ENCODE results near the gene TAS2R3. TPM values are rescaled to one million over a fixed set of nuclear protein-coding genes. Genes with fewer than 3 reads are reported as not detected.
A peak's percentile ranks its signal among the peaks of the same experiment; 100 is the strongest.

The TAS2R3 gene, protein sequence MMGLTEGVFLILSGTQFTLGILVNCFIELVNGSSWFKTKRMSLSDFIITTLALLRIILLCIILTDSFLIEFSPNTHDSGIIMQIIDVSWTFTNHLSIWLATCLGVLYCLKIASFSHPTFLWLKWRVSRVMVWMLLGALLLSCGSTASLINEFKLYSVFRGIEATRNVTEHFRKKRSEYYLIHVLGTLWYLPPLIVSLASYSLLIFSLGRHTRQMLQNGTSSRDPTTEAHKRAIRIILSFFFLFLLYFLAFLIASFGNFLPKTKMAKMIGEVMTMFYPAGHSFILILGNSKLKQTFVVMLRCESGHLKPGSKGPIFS
- 2.7 and 3.1 TPM in 2 replicates for total RNA-seq (2022)
- percentile 84 among the genes with signal in this experiment for Bru-seq, nascent RNA
- percentile 97 among the genes with signal in this experiment for BruChase-seq, experiment 1, labeled RNA remaining after a 6-hour chase
- BruChase-seq, experiment 2, labeled RNA remaining after a 2-hour chase = percentile 97 among the genes with signal in this experiment
- long read RNA-seq = 0 reads

DNA sequence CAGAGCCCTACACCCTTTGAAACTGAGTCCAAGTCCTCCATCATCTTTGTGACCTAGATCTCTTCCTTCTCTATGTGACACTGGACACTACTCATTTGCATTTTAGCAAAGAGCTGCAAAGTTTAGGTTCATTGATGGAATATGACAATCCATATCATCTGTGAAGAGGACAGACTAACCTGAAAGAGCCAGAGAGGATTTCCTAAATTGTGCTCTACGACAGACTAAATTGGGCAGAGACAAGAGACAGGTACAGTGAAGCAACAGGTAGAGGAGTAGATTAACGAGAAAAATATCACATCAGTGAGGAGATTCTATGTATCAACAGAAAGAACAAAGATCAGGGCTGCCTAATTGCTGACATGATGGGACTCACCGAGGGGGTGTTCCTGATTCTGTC lies at the start of gene TAS2R3:
TAS2R3 (plus strand) TSS at position 301 of the 400 bp plus-strand sequence; CDS start at position 363, 62 bp downstream.
- Mint-ChIP-seq H3K36me3 (ENCODE audit: insufficient read depth, unreplicated experiment) (peaks cover 44% of the 10 kb centered on the region), H3K4me1 (ENCODE audit: insufficient read depth, unreplicated experiment) (no peaks in the 10 kb centered on the region), H3K9me3 (ENCODE audit: unreplicated experiment) (no peaks in the 10 kb centered on the region), H3K27me3 (ENCODE audit: insufficient read depth, unreplicated experiment) (no peaks in the 10 kb centered on the region), H3K27ac (ENCODE audit: low read depth, unreplicated experiment) (no peak within 1 kb of the TSS), H3K4me3 (ENCODE audit: unreplicated experiment) (no peak within 1 kb of the TSS)
- POLR2A ChIA-PET = interaction anchor here (1.0 kb wide), 1 partner anchor 25 kb away, joined by 3 read pairs; the partner anchor contains the start of gene SSBP1
- TF ChIP-seq CTCF (IDR thresholded peaks at IDR 0.05; ENCODE audit: unreplicated experiment) = no peak
- no TSS peak for BruUV-seq (replicated peaks)
- DNase-seq (ENCODE audit: unreplicated experiment) = no peak
- intact Hi-C loops (cut with micrococcal nuclease) = no loop called here
- CTCF ChIA-PET = interaction anchor here (0.6 to 2.9 kb wide), 4 partner anchors 10 to 158 kb away, joined by 3 to 7 read pairs (median 4); no protein-coding TSS in a partner anchor

- no peaks in the 10 kb centered on the region for H3K4me1 Mint-ChIP-seq (ENCODE audit: insufficient read depth, unreplicated experiment)
- CTCF ChIA-PET = interaction anchor here (1.9 kb wide), 1 partner anchor 8 kb away, joined by 4 read pairs; no protein-coding TSS in a partner anchor
- TF ChIP-seq CTCF (IDR thresholded peaks at IDR 0.05; ENCODE audit: unreplicated experiment) = no peak
- POLR2A ChIA-PET = interaction anchor here (1.1 kb wide), 1 partner anchor 27 kb away, joined by 3 read pairs; no protein-coding TSS in a partner anchor
- no TSS peak for BruUV-seq (replicated peaks)
- H3K9me3 Mint-ChIP-seq (ENCODE audit: unreplicated experiment) = no peaks in the 10 kb centered on the region
- H3K27ac Mint-ChIP-seq (ENCODE audit: low read depth, unreplicated experiment) = no peak overlapping the region
- H3K27me3 Mint-ChIP-seq (ENCODE audit: insufficient read depth, unreplicated experiment) = no peaks in the 10 kb centered on the region
- no peak overlapping the region for H3K4me3 Mint-ChIP-seq (ENCODE audit: unreplicated experiment)
- intact Hi-C loops (cut with micrococcal nuclease) = no loop called here
- no peaks in the 10 kb centered on the region for H3K36me3 Mint-ChIP-seq (ENCODE audit: insufficient read depth, unreplicated experiment)
- DNase-seq (ENCODE audit: unreplicated experiment) = no peak
Observed at GRCh38 chr7:141714571-141714970, 49.3 kb upstream of the TAS2R3 start.

DNA sequence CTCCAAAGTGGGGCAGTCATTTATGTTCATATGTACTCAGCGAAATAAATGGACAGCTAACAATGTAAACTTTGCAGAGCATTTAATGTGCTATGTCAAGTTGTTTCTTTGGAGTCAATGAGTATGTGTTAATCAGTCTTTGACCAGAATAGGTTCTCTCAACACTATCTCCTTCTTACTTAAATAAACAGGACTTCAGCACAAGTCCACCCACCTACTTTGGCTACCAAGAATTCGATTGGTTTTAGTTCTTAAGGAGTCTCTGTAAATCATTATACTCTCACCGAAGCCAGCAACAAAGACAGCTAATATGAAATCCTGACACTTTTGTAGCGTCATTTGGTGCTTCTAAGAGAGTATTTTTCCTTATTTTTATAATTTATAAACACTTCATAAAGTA lies 48.9 kb upstream of the TAS2R3 start:
- no TSS peak for BruUV-seq (replicated peaks)
- ChIA-PET POLR2A (interaction anchor here (1.1 kb wide), 1 partner anchor 27 kb away, joined by 3 read pairs; no protein-coding TSS in a partner anchor), CTCF (interaction anchor here (0.6 to 0.9 kb wide), 2 partner anchors 10 to 22 kb away, joined by 3 read pairs; no protein-coding TSS in a partner anchor)
- intact Hi-C loops (cut with micrococcal nuclease) = no loop called here
- Mint-ChIP-seq H3K9me3 (ENCODE audit: unreplicated experiment) (no peaks in the 10 kb centered on the region), H3K4me3 (ENCODE audit: unreplicated experiment) (no peak overlapping the region), H3K27me3 (ENCODE audit: insufficient read depth, unreplicated experiment) (no peaks in the 10 kb centered on the region), H3K36me3 (ENCODE audit: insufficient read depth, unreplicated experiment) (no peaks in the 10 kb centered on the region), H3K4me1 (ENCODE audit: insufficient read depth, unreplicated experiment) (no peaks in the 10 kb centered on the region), H3K27ac (ENCODE audit: low read depth, unreplicated experiment) (no peak overlapping the region)
- no peak for TF ChIP-seq CTCF (IDR thresholded peaks at IDR 0.05; ENCODE audit: unreplicated experiment)
- DNase-seq (ENCODE audit: unreplicated experiment) = no peak
